H1 (cell line): ENCODE measurements around the gene ITPRIPL2. TPM values are rescaled to one million over a fixed set of nuclear protein-coding genes. Genes with fewer than 3 reads are reported as not detected.
A peak's percentile ranks its signal among the peaks of the same experiment; 100 is the strongest.

ENCODE experiments used
- CTCF ChIA-PET: fragments of 300-600 bp; sonication (Branson Sonifier 250); formaldehyde crosslinking; loops from one replicate; lab custom pipeline; 2021; ENCODE audit not compliant: partially characterized antibody; lab: Charles Lee
- POLR2A ChIA-PET: fragments of 300-600 bp; sonication (Branson Sonifier 250); formaldehyde crosslinking; loops from one replicate; lab custom pipeline; 2021; ENCODE audit warnings: inconsistent platforms; ENCODE audit not compliant: partially characterized antibody; lab: Charles Lee
- DNase-seq, 2 experiments: peaks; one replicate each; pipeline versions ENCODE4 v3.0.0 to v3.0.0-alpha.2; 2010 to 2022; ENCODE audit warnings: low spot score in 2 of 2, low read depth in 1 of 2, mixed read lengths in 1 of 2
- FAIRE-seq: peaks from 2 replicates; lab custom pipeline; 2011; peaks lifted over from hg19 to GRCh38; lab: Jason Lieb, UNC
- H2AFZ ChIP-seq: 2 replicates; pipeline ENCODE4 v1.8.1; 2012; ENCODE audit warnings: low read length, inconsistent platforms
- H2AK5ac ChIP-seq: 2 replicates; pipeline ENCODE4 v1.6.1; 2013; ENCODE audit warnings: low read depth, low read length
- H2BK120ac ChIP-seq: replicated peaks from 2 replicates; pipeline ENCODE3; 2013; ENCODE audit warnings: low read depth, low read length, inconsistent platforms
- H2BK12ac ChIP-seq: 2 replicates; pipeline ENCODE4 v1.6.1; 2013; ENCODE audit warnings: low read depth, low read length
- H2BK15ac ChIP-seq: 2 replicates; pipeline ENCODE4 v1.6.1; 2013; ENCODE audit warnings: low read length
- H2BK20ac ChIP-seq: 2 replicates; pipeline ENCODE4 v1.6.1; 2013; ENCODE audit warnings: low read length
- H2BK5ac ChIP-seq: 2 replicates; pipeline ENCODE4 v1.6.1; 2013; ENCODE audit warnings: low read depth, low read length
- H3K14ac ChIP-seq: 2 replicates; pipeline ENCODE4 v1.6.1; 2013; ENCODE audit warnings: inconsistent platforms; ENCODE audit not compliant: insufficient read length
- H3K18ac ChIP-seq: 2 replicates; pipeline ENCODE4 v1.6.1; 2013; ENCODE audit warnings: low read length; ENCODE audit errors: extremely low read depth
- H3K23ac ChIP-seq: 2 replicates; pipeline ENCODE4 v1.6.1; 2013; ENCODE audit warnings: inconsistent platforms; ENCODE audit not compliant: insufficient read length
- H3K23me2 ChIP-seq: 2 replicates; pipeline ENCODE4 v1.6.1; 2013; ENCODE audit warnings: low read depth, low read length
- H3K27ac ChIP-seq: 2 replicates; pipeline ENCODE4 v1.6.1; 2011; ENCODE audit warnings: low read depth, low read length, inconsistent platforms
- H3K27me3 ChIP-seq, 4 experiments: replicated peaks in 1 of 4; 1 replicate in 1 of 4; 2 replicates in 3 of 4; pipeline versions ENCODE4 v1.6.1 to v1.8.1; 2011 to 2013; ENCODE audit warnings: low read length in 3 of 4, mild to moderate bottlenecking in 3 of 4, inconsistent platforms in 2 of 4, mixed read lengths in 2 of 4, moderate library complexity in 1 of 4; ENCODE audit not compliant: control insufficient read depth in 3 of 4, insufficient read depth in 3 of 4; ENCODE audit errors: extremely low read depth in 1 of 4
- H3K36me3 ChIP-seq, 4 experiments: 2 replicates each; pipeline versions ENCODE4 v1.6.1 to v1.8.1; 2011 to 2013; ENCODE audit warnings: mild to moderate bottlenecking in 4 of 4, low read length in 3 of 4, moderate library complexity in 2 of 4, control low read depth in 1 of 4, inconsistent platforms in 1 of 4; ENCODE audit not compliant: insufficient read depth in 4 of 4, control insufficient read depth in 2 of 4
- H3K4ac ChIP-seq: replicated peaks from 2 replicates; pipeline ENCODE3; 2013; ENCODE audit warnings: low read length, low read depth, mixed read lengths, inconsistent platforms; ENCODE audit not compliant: insufficient read length
- H3K4me1 ChIP-seq, 4 experiments: replicated peaks in 1 of 4; 1 replicate in 1 of 4; 2 replicates in 3 of 4; pipeline versions ENCODE4 v1.6.1 to v1.8.1; 2011 to 2013; ENCODE audit warnings: low read length in 3 of 4, inconsistent platforms in 2 of 4, mixed read lengths in 1 of 4; ENCODE audit not compliant: insufficient read depth in 4 of 4, control insufficient read depth in 3 of 4
- H3K4me2 ChIP-seq, 2 experiments: 2 replicates each; pipeline versions ENCODE4 v1.6.1 to v1.8.1; 2011 to 2013; ENCODE audit warnings: low read depth in 2 of 2, low read length in 2 of 2, control low read depth in 1 of 2, inconsistent platforms in 1 of 2, mild to moderate bottlenecking in 1 of 2; ENCODE audit not compliant: insufficient read depth in 1 of 2
- H3K4me3 ChIP-seq, 4 experiments: fragments of 200-600, 300-600 bp in 1 of 4; sonication (generic), shearing (Covaris generic), sonication (Bioruptor Twin) in 1 of 4; 2 replicates each; pipeline versions ENCODE4 v1.5.1 to v1.8.1; 2011 to 2016; ENCODE audit warnings: low read length in 4 of 4, low read depth in 3 of 4, control low read depth in 2 of 4, inconsistent platforms in 2 of 4, mild to moderate bottlenecking in 2 of 4, mixed read lengths in 1 of 4, moderate library complexity in 1 of 4; ENCODE audit not compliant: insufficient read depth in 2 of 4; ENCODE audit errors: extremely low read depth in 1 of 4
- H3K56ac ChIP-seq: replicated peaks from 2 replicates; pipeline ENCODE3; 2013; ENCODE audit warnings: low read depth, mild to moderate bottlenecking, mixed read lengths, low read length, inconsistent platforms; ENCODE audit not compliant: insufficient read length
- H3K79me1 ChIP-seq: 2 replicates; pipeline ENCODE4 v1.6.1; 2013; ENCODE audit warnings: low read depth, low read length, control low read depth
- H3K79me2 ChIP-seq, 2 experiments: 2 replicates each; pipeline versions ENCODE4 v1.6.1 to v1.8.1; 2012 to 2013; ENCODE audit warnings: low read length in 2 of 2, mild to moderate bottlenecking in 2 of 2, inconsistent platforms in 1 of 2; ENCODE audit not compliant: insufficient read depth in 2 of 2, control insufficient read depth in 1 of 2
- H3K9ac ChIP-seq, 4 experiments: replicated peaks in 1 of 4; 1 replicate in 1 of 4; 2 replicates in 3 of 4; pipeline versions ENCODE4 v1.6.1 to v1.8.1; 2011 to 2013; ENCODE audit warnings: low read depth in 3 of 4, low read length in 3 of 4, control low read depth in 2 of 4, mild to moderate bottlenecking in 2 of 4, moderate library complexity in 2 of 4, inconsistent platforms in 1 of 4; ENCODE audit errors: extremely low read depth in 1 of 4
- H3K9me3 ChIP-seq, 2 experiments: 2 replicates each; pipeline versions ENCODE4 v1.6.1 to v1.8.1; 2012 to 2013; ENCODE audit warnings: mild to moderate bottlenecking in 2 of 2, moderate library complexity in 2 of 2, control low read depth in 1 of 2, inconsistent platforms in 1 of 2, low read depth in 1 of 2, low read length in 1 of 2, mixed read lengths in 1 of 2; ENCODE audit not compliant: insufficient read depth in 2 of 2
- H4K20me1 ChIP-seq, 2 experiments: replicated peaks in 1 of 2; 2 replicates each; pipeline versions ENCODE3 to v1.8.1; 2011 to 2013; ENCODE audit warnings: inconsistent platforms in 2 of 2, low read length in 2 of 2, mild to moderate bottlenecking in 1 of 2; ENCODE audit not compliant: insufficient read depth in 2 of 2, control insufficient read depth in 1 of 2
- H4K5ac ChIP-seq: 2 replicates; pipeline ENCODE4 v1.6.1; 2013; ENCODE audit warnings: low read length, low read depth, mixed read lengths, inconsistent platforms; ENCODE audit not compliant: insufficient read length
- H4K8ac ChIP-seq: 2 replicates; pipeline ENCODE4 v1.8.0; 2013; ENCODE audit warnings: mild to moderate bottlenecking, moderate library complexity, low read length, inconsistent platforms; ENCODE audit not compliant: insufficient read depth; ENCODE audit errors: extremely low read depth
- H4K91ac ChIP-seq: replicated peaks from 2 replicates; pipeline ENCODE3; 2013; ENCODE audit warnings: low read length, mixed read lengths, inconsistent platforms; ENCODE audit not compliant: insufficient read length
- BACH1 ChIP-seq: IDR thresholded peaks from 2 replicates; pipeline ENCODE4 v1.6.1; 2012; ENCODE audit warnings: low read length, improper control_type of control experiment
- CBX5 ChIP-seq: fragments of 300-800, 300-1000 bp; sonication (generic); IDR thresholded peaks from 2 replicates; pipeline ENCODE4 v1.7.1; 2016; ENCODE audit warnings: antibody characterized with exemption, low read length, low read depth
- CHD2 ChIP-seq: IDR thresholded peaks from 2 replicates; pipeline ENCODE4 v1.6.1; 2012; ENCODE audit warnings: low read length, improper control_type of control experiment
- CTBP2 ChIP-seq: IDR thresholded peaks from 2 replicates; pipeline ENCODE4 v1.7.0; 2011; ENCODE audit warnings: borderline replicate concordance, mild to moderate bottlenecking, moderate library complexity, mixed read lengths, low read length; ENCODE audit not compliant: insufficient read depth, insufficient read length
- E2F6 ChIP-seq: IDR thresholded peaks from 2 replicates; pipeline ENCODE4 v1.6.1; 2012; ENCODE audit warnings: inconsistent platforms
- NANOG ChIP-seq: IDR thresholded peaks from 2 replicates; pipeline ENCODE4 v1.6.1; 2011; ENCODE audit warnings: low read length, low read depth, mild to moderate bottlenecking, inconsistent platforms; ENCODE audit not compliant: insufficient read depth, poor library complexity, severe bottlenecking
- PHF8 ChIP-seq: fragments of 200-600 bp; sonication (generic); conservative IDR thresholded peaks from 2 replicates; pipeline ENCODE4 v1.7.1; 2012; ENCODE audit warnings: low read depth, mild to moderate bottlenecking, inconsistent platforms, low read length, moderate library complexity
- POU5F1 ChIP-seq: IDR thresholded peaks from 2 replicates; pipeline ENCODE4 v1.6.1; 2011; ENCODE audit warnings: low read depth, mild to moderate bottlenecking, low read length, moderate library complexity
- RXRA ChIP-seq: IDR thresholded peaks from 2 replicates; pipeline ENCODE4 v1.6.1; 2011; ENCODE audit warnings: low read depth, mild to moderate bottlenecking, low read length, moderate library complexity; ENCODE audit not compliant: insufficient read depth
- SIX5 ChIP-seq: IDR thresholded peaks from 2 replicates; pipeline ENCODE4 v1.6.1; 2011; ENCODE audit warnings: mild to moderate bottlenecking, low read depth, low read length
- SP2 ChIP-seq: IDR thresholded peaks from 2 replicates; pipeline ENCODE4 v1.6.1; 2012; ENCODE audit warnings: mild to moderate bottlenecking, low read length, inconsistent platforms
- TBP ChIP-seq: IDR thresholded peaks from 2 replicates; pipeline ENCODE4 v1.6.1; 2011; ENCODE audit warnings: low read depth, low read length, improper control_type of control experiment
- WGBS, 2 experiments: shearing (Covaris generic) in 1 of 2; methylation state at CpG; one replicate each; pipeline versions ENCODE4 v1.1.6 to v1.1.7; 2013 to 2015; ENCODE audit warnings: low lambda C conversion rate in 2 of 2, mixed read lengths in 2 of 2, inconsistent platforms in 1 of 2, low coverage in 1 of 2, missing lambda C conversion rate in 1 of 2; ENCODE audit not compliant: insufficient replicate concordance in 2 of 2, insufficient coverage in 1 of 2, insufficient read length in 1 of 2; ENCODE audit errors: extremely low coverage in 1 of 2, missing lambda C conversion rate in 1 of 2; 5-methylcytosine and 5-hydroxymethylcytosine counted together
- polyA plus RNA-seq, 7 experiments: library from polyadenylated mRNA; depleted of rRNA in 3 of 7; stranded (reverse) in 5 of 7; unstranded in 2 of 7; fragments of >200 nt in 5 of 7; fragments of 200-250 nt in 2 of 7; gene quantifications; 1 replicate in 5 of 7; 2 replicates in 1 of 7; 4 replicates in 1 of 7; pipeline versions ENCODE4 v1.2.1 to v1.2.3, GENCODE V29; 2011 to 2013; ENCODE audit warnings: missing spikeins in 2 of 7, mixed read lengths in 2 of 7
- total RNA-seq: library from RNA; stranded (reverse); fragmentation: NEBNext Ultra II Directional; extraction: Animal tissue kit (Norgen Biotek cat#: 25700); gene quantifications from 2 replicates; pipeline ENCODE4 v1.2.1, GENCODE V29; 2021

ITPRIPL2 gene
- total and polyA plus RNA-seq, 2 of the 8 experiments (the other 6 are each of a cell fraction or from before 2014, with no cell fraction given) = 1.1 to 3.4 TPM

GRCh38 chr16:19135896-19136438 lies 22.2 kb downstream of the ITPRIPL2 start:
- Histone ChIP-seq H3K14ac (no peak overlapping the region), H3K79me2 (no peaks in the 10 kb centered on the region), H3K27ac (no peak overlapping the region), H2BK12ac (no peak overlapping the region; the same call in 1 of the 2 replicates), H3K9me3 (no peaks in the 10 kb centered on the region), H3K56ac (no peak overlapping the region), H3K23me2 (no peaks in the 10 kb centered on the region), H3K79me1 (no peaks in the 10 kb centered on the region), H2BK5ac (peak overlapping the region; percentile 14; the same call in 1 of the 2 replicates), H3K36me3 (no peaks in the 10 kb centered on the region), H4K91ac (no peak overlapping the region), H3K9ac (no peak overlapping the region), H3K23ac (no peak overlapping the region), H2BK120ac (no peak overlapping the region), H3K4ac (no peak overlapping the region), H2AFZ (peak overlapping the region; percentile 72; the same call in 1 of the 2 replicates), H2AK5ac (no peak overlapping the region), H4K5ac (no peak overlapping the region), H3K18ac (no peak overlapping the region), H4K8ac (no peak overlapping the region), H3K4me3 (no peak overlapping the region), H2BK20ac (peak overlapping the region; percentile 68; the same call in 1 of the 2 replicates), H3K27me3 (no peaks in the 10 kb centered on the region), H3K4me1 (peaks cover 0 to 4% (median 2%) of the 10 kb centered on the region in 4 experiments; a peak in 5 of 7 replicates), H3K4me2 (no peak overlapping the region), H4K20me1 (no peaks in the 10 kb centered on the region), H2BK15ac (no peak overlapping the region)
- ChIA-PET POLR2A (no interaction called here), CTCF (interaction anchor here (1.1 to 2.1 kb wide), 10 partner anchors 13 to 87 kb away, joined by 3 to 11 read pairs (median 4); no protein-coding TSS in a partner anchor)
- FAIRE-seq = no peak
- DNase-seq = no peak
- 64% methylated on average over 7 of the region's 7 CpGs; no CpG with 5 or more reads in 1 of the 2 experiments for WGBS, 2 experiments
- TF ChIP-seq NANOG (no peak), SP2 (no peak), BACH1 (no peak), PHF8 (no peak), CTBP2 (no peak), CHD2 (no peak), CBX5 (no peak), TBP (no peak), RXRA (no peak), POU5F1 (no peak), E2F6 (no peak), SIX5 (no peak)
